ENCODE measurements around the gene PIWIL1.

Gene PIWIL1

GRCh38 chr12:130337488-130338303 is at the start of gene PIWIL1:
TSS of gene PIWIL1 (plus strand) at chr12:130337887. CDS start at chr12:130342592, 4,705 bp downstream.
- Mint-ChIP-seq H3K36me3 (no peaks in the 10 kb centered on the region), H3K4me1 (ENCODE audit: low read depth) (peaks cover 5% of the 10 kb centered on the region), H3K4me3 (no peak within 1 kb of the TSS), H3K27me3 (peaks cover 23% of the 10 kb centered on the region), H3K27ac (no peak within 1 kb of the TSS), H3K9me3 (ENCODE audit: low read depth) (no peaks in the 10 kb centered on the region)

GRCh38 chr12:130288206-130288605 is 49.5 kb upstream of the PIWIL1 start:
- Mint-ChIP-seq H3K9me3 (ENCODE audit: low read depth) (peaks cover 8% of the 10 kb centered on the region), H3K4me3 (no peak overlapping the region), H3K4me1 (ENCODE audit: low read depth) (no peaks in the 10 kb centered on the region), H3K27me3 (peaks cover 3% of the 10 kb centered on the region), H3K27ac (no peak overlapping the region), H3K36me3 (no peaks in the 10 kb centered on the region)

GRCh38 chr12:130288691-130289090 is 49.0 kb upstream of the PIWIL1 start:
- H3K9me3 Mint-ChIP-seq (ENCODE audit: low read depth): peaks cover 8% of the 10 kb centered on the region
- no peaks in the 10 kb centered on the region for H3K36me3 Mint-ChIP-seq
- no peak overlapping the region for H3K4me3 Mint-ChIP-seq
- H3K27me3 Mint-ChIP-seq: peaks cover 3% of the 10 kb centered on the region
- no peak overlapping the region for H3K27ac Mint-ChIP-seq
- no peaks in the 10 kb centered on the region for H3K4me1 Mint-ChIP-seq (ENCODE audit: low read depth)

GRCh38 chr12:130290114-130290513 is 47.6 kb upstream of the PIWIL1 start:
- Mint-ChIP-seq H3K4me3 (no peak overlapping the region), H3K27me3 (peaks cover 3% of the 10 kb centered on the region), H3K27ac (no peak overlapping the region), H3K36me3 (no peaks in the 10 kb centered on the region), H3K9me3 (ENCODE audit: low read depth) (peaks cover 8% of the 10 kb centered on the region), H3K4me1 (ENCODE audit: low read depth) (no peaks in the 10 kb centered on the region)

GRCh38 chr12:130298322-130299021 is 39.2 kb upstream of the PIWIL1 start:
- peaks cover 5% of the 10 kb centered on the region for H3K27me3 Mint-ChIP-seq
- no peaks in the 10 kb centered on the region for H3K4me1 Mint-ChIP-seq (ENCODE audit: low read depth)
- H3K9me3 Mint-ChIP-seq (ENCODE audit: low read depth): no peaks in the 10 kb centered on the region
- no peaks in the 10 kb centered on the region for H3K36me3 Mint-ChIP-seq
- H3K4me3 Mint-ChIP-seq: no peak overlapping the region
- H3K27ac Mint-ChIP-seq: no peak overlapping the region

GRCh38 chr12:130299574-130299973 is 38.1 kb upstream of the PIWIL1 start:
- Mint-ChIP-seq H3K4me1 (ENCODE audit: low read depth) (no peaks in the 10 kb centered on the region), H3K27ac (no peak overlapping the region), H3K36me3 (no peaks in the 10 kb centered on the region)

GRCh38 chr12:130300090-130300489 is 37.6 kb upstream of the PIWIL1 start:
- Mint-ChIP-seq H3K27ac (no peak overlapping the region), H3K9me3 (ENCODE audit: low read depth) (no peaks in the 10 kb centered on the region), H3K36me3 (no peaks in the 10 kb centered on the region), H3K4me1 (ENCODE audit: low read depth) (no peaks in the 10 kb centered on the region), H3K27me3 (peaks cover 5% of the 10 kb centered on the region), H3K4me3 (no peak overlapping the region)

More at GRCh38 chr12:130299574-130299973, 38.1 kb upstream of the PIWIL1 start:
- H3K9me3 Mint-ChIP-seq (ENCODE audit: low read depth): no peaks in the 10 kb centered on the region
- H3K4me3 Mint-ChIP-seq: no peak overlapping the region
- peaks cover 5% of the 10 kb centered on the region for H3K27me3 Mint-ChIP-seq

GRCh38 chr12:130300737-130301535 is 36.8 kb upstream of the PIWIL1 start:
- Mint-ChIP-seq H3K9me3 (ENCODE audit: low read depth) (no peaks in the 10 kb centered on the region), H3K27ac (no peak overlapping the region), H3K27me3 (peaks cover 6% of the 10 kb centered on the region), H3K36me3 (no peaks in the 10 kb centered on the region), H3K4me3 (no peak overlapping the region), H3K4me1 (ENCODE audit: low read depth) (no peaks in the 10 kb centered on the region)

- H3K27ac Mint-ChIP-seq: no peak overlapping the region
- H3K36me3 Mint-ChIP-seq: no peaks in the 10 kb centered on the region
- H3K4me1 Mint-ChIP-seq (ENCODE audit: low read depth): no peaks in the 10 kb centered on the region
Observed at GRCh38 chr12:130301559-130301958, 36.1 kb upstream of the PIWIL1 start.

GRCh38 chr12:130303781-130304180 is 33.9 kb upstream of the PIWIL1 start:
- Mint-ChIP-seq H3K36me3 (no peaks in the 10 kb centered on the region), H3K27ac (no peak overlapping the region), H3K4me3 (no peak overlapping the region), H3K4me1 (ENCODE audit: low read depth) (no peaks in the 10 kb centered on the region), H3K9me3 (ENCODE audit: low read depth) (no peaks in the 10 kb centered on the region), H3K27me3 (peaks cover 6% of the 10 kb centered on the region)

More at GRCh38 chr12:130301559-130301958, 36.1 kb upstream of the PIWIL1 start:
- no peaks in the 10 kb centered on the region for H3K9me3 Mint-ChIP-seq (ENCODE audit: low read depth)
- H3K27me3 Mint-ChIP-seq: peaks cover 6% of the 10 kb centered on the region
- H3K4me3 Mint-ChIP-seq: no peak overlapping the region

GRCh38 chr12:130307859-130308258 is 29.8 kb upstream of the PIWIL1 start:
- Mint-ChIP-seq H3K4me3 (no peak overlapping the region), H3K4me1 (ENCODE audit: low read depth) (no peaks in the 10 kb centered on the region), H3K9me3 (ENCODE audit: low read depth) (no peaks in the 10 kb centered on the region), H3K27ac (no peak overlapping the region), H3K36me3 (no peaks in the 10 kb centered on the region), H3K27me3 (peaks cover 4% of the 10 kb centered on the region)

- H3K36me3 Mint-ChIP-seq: no peaks in the 10 kb centered on the region
- H3K9me3 Mint-ChIP-seq (ENCODE audit: low read depth): no peaks in the 10 kb centered on the region
- H3K27ac Mint-ChIP-seq: no peak overlapping the region
- no peaks in the 10 kb centered on the region for H3K4me1 Mint-ChIP-seq (ENCODE audit: low read depth)
- peaks cover 1% of the 10 kb centered on the region for H3K27me3 Mint-ChIP-seq
- H3K4me3 Mint-ChIP-seq: no peak overlapping the region
Observed at GRCh38 chr12:130308393-130308792, 29.3 kb upstream of the PIWIL1 start.

- H3K36me3 Mint-ChIP-seq: no peaks in the 10 kb centered on the region
- H3K27me3 Mint-ChIP-seq: no peaks in the 10 kb centered on the region
- H3K4me1 Mint-ChIP-seq (ENCODE audit: low read depth): peaks cover 1% of the 10 kb centered on the region
- H3K27ac Mint-ChIP-seq: no peak overlapping the region
- no peak overlapping the region for H3K4me3 Mint-ChIP-seq
- no peaks in the 10 kb centered on the region for H3K9me3 Mint-ChIP-seq (ENCODE audit: low read depth)
Observed at GRCh38 chr12:130316251-130316650, 21.4 kb upstream of the PIWIL1 start.

GRCh38 chr12:130320536-130320935 is 17.2 kb upstream of the PIWIL1 start:
- H3K27me3 Mint-ChIP-seq: no peaks in the 10 kb centered on the region
- H3K9me3 Mint-ChIP-seq (ENCODE audit: low read depth): no peaks in the 10 kb centered on the region
- H3K36me3 Mint-ChIP-seq: no peaks in the 10 kb centered on the region
- H3K4me1 Mint-ChIP-seq (ENCODE audit: low read depth): no peaks in the 10 kb centered on the region
- no peak overlapping the region for H3K27ac Mint-ChIP-seq
- no peak overlapping the region for H3K4me3 Mint-ChIP-seq

GRCh38 chr12:130322263-130322662 is 15.4 kb upstream of the PIWIL1 start:
- H3K4me1 Mint-ChIP-seq (ENCODE audit: low read depth): no peaks in the 10 kb centered on the region
- H3K4me3 Mint-ChIP-seq: no peak overlapping the region

More at GRCh38 chr12:130322263-130322662, 15.4 kb upstream of the PIWIL1 start:
- Mint-ChIP-seq H3K27me3 (no peaks in the 10 kb centered on the region), H3K9me3 (ENCODE audit: low read depth) (no peaks in the 10 kb centered on the region), H3K27ac (no peak overlapping the region), H3K36me3 (no peaks in the 10 kb centered on the region)

All from activated naive CD8-positive, alpha-beta T cell (primary cell).